A172 (cell line): ENCODE results near the gene MAST3. TPM values are rescaled to one million over a fixed set of nuclear protein-coding genes. Genes with fewer than 3 reads are reported as not detected.

Experiments used
- DNase-seq: peaks from one replicate; pipeline ENCODE4 v3.0.0-alpha.2; 2015; ENCODE audit warnings: low spot score
- total RNA-seq: library from RNA; depleted of rRNA; stranded (reverse); fragments of >200 nt; shearing (Covaris generic); gene quantifications from 2 replicates; pipeline ENCODE4 v1.2.3, GENCODE V29; 2014

Gene MAST3
- total RNA-seq, 1 experiment from 2014 or later: 3.0 TPM

GRCh38 chr19:18110609-18111232 is 13.1 kb downstream of the MAST3 start:
- DNase-seq: no peak

- peak; percentile 79 for DNase-seq
Measured at GRCh38 chr19:18112989-18113478, 15.5 kb downstream of the MAST3 start.

- DNase-seq: no peak
Measured at GRCh38 chr19:18113827-18114226, 16.2 kb downstream of the MAST3 start.

GRCh38 chr19:18114483-18114882 is 16.9 kb downstream of the MAST3 start:
- no peak for DNase-seq

- DNase-seq: no peak
Measured at GRCh38 chr19:18117364-18117691, 19.8 kb downstream of the MAST3 start.

GRCh38 chr19:18117692-18118378 is 20.3 kb downstream of the MAST3 start:
- DNase-seq: peak; percentile 72

GRCh38 chr19:18118420-18119012 is 20.9 kb downstream of the MAST3 start:
- no peak for DNase-seq

- DNase-seq: no peak
Measured at GRCh38 chr19:18119013-18119716, 21.6 kb downstream of the MAST3 start.

- no peak for DNase-seq
Measured at GRCh38 chr19:18119717-18120105, 22.1 kb downstream of the MAST3 start.

GRCh38 chr19:18120127-18120526 is 22.5 kb downstream of the MAST3 start:
- DNase-seq: no peak

- no peak for DNase-seq
Measured at GRCh38 chr19:18121166-18121565, 23.6 kb downstream of the MAST3 start.

- DNase-seq: no peak
Measured at GRCh38 chr19:18122424-18122823, 24.8 kb downstream of the MAST3 start.

GRCh38 chr19:18122860-18123795 is 25.6 kb downstream of the MAST3 start:
- DNase-seq: no peak

- DNase-seq: no peak
Measured at GRCh38 chr19:18123819-18124218, 26.2 kb downstream of the MAST3 start.

GRCh38 chr19:18126097-18126496 is 28.5 kb downstream of the MAST3 start:
- no peak for DNase-seq

- peak; percentile 27 for DNase-seq
Measured at GRCh38 chr19:18128044-18128443, 30.5 kb downstream of the MAST3 start.

GRCh38 chr19:18128805-18129204 is 31.2 kb downstream of the MAST3 start:
- no peak for DNase-seq

GRCh38 chr19:18130523-18131242 is 33.1 kb downstream of the MAST3 start:
- DNase-seq: no peak

- DNase-seq: no peak
Measured at GRCh38 chr19:18131841-18132596, 34.4 kb downstream of the MAST3 start.
